Activated CD8-positive, alpha-beta memory T cell treated with anti-CD3 and anti-CD28 coated beads for 1 hour (primary cell): ENCODE measurements around the gene CC2D2A.

Source experiments
- DNase-seq, 2 donors: peaks; one replicate each; pipeline ENCODE4 v3.0.0-alpha.2; 2020; ENCODE audit warnings: low read depth in 1 of 2; ENCODE audit errors: extremely low read depth in 1 of 2

The CC2D2A gene

GRCh38 chr4:15469402-15470127 lies at the start of gene CC2D2A:
Gene CC2D2A (plus strand): TSS chr4:15469882. CDS start chr4:15475933, 6,051 bp downstream.
- DNase-seq, result no peak

- DNase-seq, result no peak
Measured at GRCh38 chr4:15420642-15421041, 49.0 kb upstream of the CC2D2A start.

GRCh38 chr4:15423285-15423711 lies 46.4 kb upstream of the CC2D2A start:
- DNase-seq, result no peak

- DNase-seq, result no peak
Measured at GRCh38 chr4:15425520-15425919, 44.2 kb upstream of the CC2D2A start.

- no peak for DNase-seq
Measured at GRCh38 chr4:15427161-15427560, 42.5 kb upstream of the CC2D2A start.

- no peak for DNase-seq
Measured at GRCh38 chr4:15427701-15428100, 42.0 kb upstream of the CC2D2A start, which contains the start of gene C1QTNF7. Gene C1QTNF7 (plus strand): TSS chr4:15428033. CDS start chr4:15435744, 7,711 bp downstream.

- no peak for DNase-seq
Measured at GRCh38 chr4:15428611-15429010, 41.1 kb upstream of the CC2D2A start.

- DNase-seq, result no peak
Measured at GRCh38 chr4:15434091-15434490, 35.6 kb upstream of the CC2D2A start.

- DNase-seq, result no peak
Measured at GRCh38 chr4:15434676-15435075, 35.0 kb upstream of the CC2D2A start.

GRCh38 chr4:15436513-15436912 lies 33.2 kb upstream of the CC2D2A start:
- DNase-seq, result no peak

GRCh38 chr4:15438939-15439524 lies 30.6 kb upstream of the CC2D2A start:
- DNase-seq, result no peak

GRCh38 chr4:15443371-15444160 lies 26.1 kb upstream of the CC2D2A start:
- no peak for DNase-seq

GRCh38 chr4:15444276-15444675 lies 25.4 kb upstream of the CC2D2A start:
- no peak for DNase-seq

GRCh38 chr4:15444879-15445547 lies 24.7 kb upstream of the CC2D2A start:
- DNase-seq, result no peak

GRCh38 chr4:15451181-15451865 lies 18.4 kb upstream of the CC2D2A start:
- DNase-seq, result no peak

GRCh38 chr4:15451866-15452765 lies 17.6 kb upstream of the CC2D2A start:
- DNase-seq, result no peak

GRCh38 chr4:15455290-15455689 lies 14.4 kb upstream of the CC2D2A start:
- no peak for DNase-seq

- DNase-seq, result no peak
Measured at GRCh38 chr4:15457406-15458201, 12.1 kb upstream of the CC2D2A start.

- no peak for DNase-seq
Measured at GRCh38 chr4:15458616-15459015, 11.1 kb upstream of the CC2D2A start.
